ENCODE data around the gene NTS.

NTS gene

GRCh38 chr12:85874031-85874461 is at the start of gene NTS:
NTS (plus strand) TSS chr12:85874295; CDS start chr12:85874404, 109 bp downstream.
- DNase-seq, result peak; percentile 67

GRCh38 chr12:85825746-85826145 is 48.3 kb upstream of the NTS start:
- peak; percentile 81 for DNase-seq

- DNase-seq, result no peak
Observed at GRCh38 chr12:85828576-85828975, 45.5 kb upstream of the NTS start.

GRCh38 chr12:85829391-85829790 is 44.7 kb upstream of the NTS start:
- DNase-seq, result no peak

- no peak for DNase-seq
Observed at GRCh38 chr12:85831327-85831990, 42.6 kb upstream of the NTS start.

GRCh38 chr12:85833579-85833978 is 40.5 kb upstream of the NTS start:
- DNase-seq, result no peak

- DNase-seq, result no peak
Observed at GRCh38 chr12:85834378-85834777, 39.7 kb upstream of the NTS start.

GRCh38 chr12:85835426-85836196 is 38.5 kb upstream of the NTS start:
- no peak for DNase-seq

GRCh38 chr12:85836197-85837090 is 37.7 kb upstream of the NTS start, which contains the start of gene RASSF9:
RASSF9 (minus strand) TSS chr12:85836409; CDS start chr12:85836201, 208 bp downstream.
- DNase-seq, result peak; percentile 47

- DNase-seq, result no peak
Observed at GRCh38 chr12:85843606-85844310, 30.3 kb upstream of the NTS start.

- DNase-seq, result no peak
Observed at GRCh38 chr12:85849344-85849743, 24.8 kb upstream of the NTS start.

- no peak for DNase-seq
Observed at GRCh38 chr12:85855305-85855704, 18.8 kb upstream of the NTS start.

GRCh38 chr12:85856966-85857365 is 17.1 kb upstream of the NTS start:
- DNase-seq, result no peak

GRCh38 chr12:85865890-85866289 is 8.2 kb upstream of the NTS start:
- peak; percentile 92 for DNase-seq

GRCh38 chr12:85866986-85867776 is 6.9 kb upstream of the NTS start:
- DNase-seq, result peak; percentile 69

GRCh38 chr12:85872497-85873091 is 1.5 kb upstream of the NTS start:
- peak; percentile 80 for DNase-seq

GRCh38 chr12:85877459-85877858 is 3.4 kb downstream of the NTS start:
- no peak for DNase-seq

GRCh38 chr12:85883763-85884162 is 9.7 kb downstream of the NTS start:
- DNase-seq, result no peak

- DNase-seq, result no peak
Observed at GRCh38 chr12:85894653-85895052, 20.6 kb downstream of the NTS start.

- DNase-seq, result peak; percentile 55
Observed at GRCh38 chr12:85920324-85920947, 46.3 kb downstream of the NTS start.
